Activated CD4-positive, alpha-beta T cell treated with anti-CD3 and anti-CD28 coated beads for 24 hours (primary cell): ENCODE measurements around the gene TPST2.

Experiments
- DNase-seq, 2 donors: peaks; one replicate each; pipeline ENCODE4 v3.0.0-alpha.2; 2020; ENCODE audit warnings: low read depth in 2 of 2

Gene TPST2

GRCh38 chr22:26610996-26611395 is 21.1 kb upstream of the TPST2 start:
- DNase-seq: no peak

GRCh38 chr22:26610072-26610958 is 20.4 kb upstream of the TPST2 start:
- DNase-seq: peak in 1 of 2 donors; percentile 28

- DNase-seq: no peak
These were observed 19.4 kb upstream of the TPST2 start for GRCh38 chr22:26609287-26609686.

- no peak for DNase-seq
These were observed 18.2 kb upstream of the TPST2 start for GRCh38 chr22:26608129-26608528.

GRCh38 chr22:26606611-26607010 is 16.7 kb upstream of the TPST2 start:
- no peak for DNase-seq

GRCh38 chr22:26604368-26604767 is 14.4 kb upstream of the TPST2 start:
- no peak for DNase-seq

GRCh38 chr22:26602127-26602526 is 12.2 kb upstream of the TPST2 start:
- DNase-seq: no peak

GRCh38 chr22:26601726-26602125 is 11.8 kb upstream of the TPST2 start:
- no peak for DNase-seq

GRCh38 chr22:26599505-26599904 is 9.6 kb upstream of the TPST2 start:
- DNase-seq: no peak

- DNase-seq: no peak
These were observed 7.5 kb upstream of the TPST2 start for GRCh38 chr22:26597480-26597879.

GRCh38 chr22:26597026-26597425 is 7.1 kb upstream of the TPST2 start:
- no peak for DNase-seq

GRCh38 chr22:26593763-26594162 is 3.8 kb upstream of the TPST2 start:
- no peak for DNase-seq

GRCh38 chr22:26592421-26592891 is 2.5 kb upstream of the TPST2 start:
- no peak for DNase-seq

GRCh38 chr22:26589367-26589844 is 526 bp downstream of the TPST2 start:
- peak in 1 of 2 donors; percentile 22 for DNase-seq

GRCh38 chr22:26588729-26589366 is 1.1 kb downstream of the TPST2 start:
- DNase-seq: no peak

GRCh38 chr22:26587991-26588613 is 1.8 kb downstream of the TPST2 start:
- DNase-seq: no peak

- DNase-seq: no peak
These were observed 3.2 kb downstream of the TPST2 start for GRCh38 chr22:26586556-26587325.

- DNase-seq: no peak
These were observed 4.7 kb downstream of the TPST2 start for GRCh38 chr22:26585104-26585790.

GRCh38 chr22:26584010-26584409 is 5.9 kb downstream of the TPST2 start:
- no peak for DNase-seq

- no peak for DNase-seq
These were observed 8.2 kb downstream of the TPST2 start for GRCh38 chr22:26581633-26582168.

- DNase-seq: no peak
These were observed 8.9 kb downstream of the TPST2 start for GRCh38 chr22:26581026-26581425.
